Panc1 (cell line): Measurements from ENCODE around the gene CDKN3.

Experiments
- POLR2AphosphoS5 ChIP-seq: IDR thresholded peaks from 2 replicates; pipeline ENCODE4 v1.6.1; 2012; ENCODE audit warnings: mild to moderate bottlenecking, low read depth, low read length, moderate library complexity
- TF ChIP-seq, protein P1 (sequence below): fragments of 450-650 bp; IDR thresholded peaks from 2 replicates; pipeline ENCODE4 v1.5.1; 2017; ENCODE audit warnings: mild to moderate bottlenecking

- no peak for TF ChIP-seq POLR2AphosphoS5
- TF ChIP-seq, protein P1, sequence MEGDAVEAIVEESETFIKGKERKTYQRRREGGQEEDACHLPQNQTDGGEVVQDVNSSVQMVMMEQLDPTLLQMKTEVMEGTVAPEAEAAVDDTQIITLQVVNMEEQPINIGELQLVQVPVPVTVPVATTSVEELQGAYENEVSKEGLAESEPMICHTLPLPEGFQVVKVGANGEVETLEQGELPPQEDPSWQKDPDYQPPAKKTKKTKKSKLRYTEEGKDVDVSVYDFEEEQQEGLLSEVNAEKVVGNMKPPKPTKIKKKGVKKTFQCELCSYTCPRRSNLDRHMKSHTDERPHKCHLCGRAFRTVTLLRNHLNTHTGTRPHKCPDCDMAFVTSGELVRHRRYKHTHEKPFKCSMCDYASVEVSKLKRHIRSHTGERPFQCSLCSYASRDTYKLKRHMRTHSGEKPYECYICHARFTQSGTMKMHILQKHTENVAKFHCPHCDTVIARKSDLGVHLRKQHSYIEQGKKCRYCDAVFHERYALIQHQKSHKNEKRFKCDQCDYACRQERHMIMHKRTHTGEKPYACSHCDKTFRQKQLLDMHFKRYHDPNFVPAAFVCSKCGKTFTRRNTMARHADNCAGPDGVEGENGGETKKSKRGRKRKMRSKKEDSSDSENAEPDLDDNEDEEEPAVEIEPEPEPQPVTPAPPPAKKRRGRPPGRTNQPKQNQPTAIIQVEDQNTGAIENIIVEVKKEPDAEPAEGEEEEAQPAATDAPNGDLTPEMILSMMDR, result no peak
These were observed 70.5 kb downstream of the CDKN3 start for GRCh38 chr14:54467280-54467679.
